DND-41 (cell line): ENCODE measurements around the gene PI16.

Experiments used
- ATAC-seq: fragments of 200-7000 bp; cut with Tn5 transposase; 3 replicates; pipeline ENCODE4 v1.9.1; 2021; ENCODE audit warnings: low read depth; ENCODE audit not compliant: insufficient read depth
- DNase-seq: peaks from one replicate; pipeline ENCODE4 v3.0.0-alpha.2; 2020
- H2AFZ ChIP-seq: 2 replicates; pipeline ENCODE4 v1.6.0; 2012; ENCODE audit warnings: low read depth, low read length
- H3K27ac ChIP-seq: 2 replicates; pipeline ENCODE4 v1.5.1; 2012; ENCODE audit warnings: low read length, inconsistent platforms
- H3K27me3 ChIP-seq: fragments of 200-600 bp; sonication (generic); 2 replicates; pipeline ENCODE4 v1.6.0; 2012; ENCODE audit warnings: low read length, mild to moderate bottlenecking, inconsistent platforms; ENCODE audit not compliant: insufficient read depth, poor library complexity
- H3K36me3 ChIP-seq: 2 replicates; pipeline ENCODE4 v1.5.1; 2012; ENCODE audit warnings: low read length, inconsistent platforms; ENCODE audit not compliant: insufficient read depth
- H3K4me1 ChIP-seq: 2 replicates; pipeline ENCODE4 v1.5.1; 2012; ENCODE audit warnings: mild to moderate bottlenecking, low read length; ENCODE audit not compliant: insufficient read depth
- H3K4me2 ChIP-seq: 2 replicates; pipeline ENCODE4 v1.6.0; 2012; ENCODE audit warnings: mild to moderate bottlenecking, moderate library complexity, low read length, inconsistent platforms; ENCODE audit not compliant: insufficient read depth
- H3K4me3 ChIP-seq, 2 experiments: fragments of 200-600 bp in 1 of 2; shearing (Covaris generic) in 1 of 2; 2 replicates each; pipeline ENCODE4 v1.5.1; 2012 to 2016; ENCODE audit warnings: inconsistent platforms in 2 of 2, low read length in 2 of 2, mild to moderate bottlenecking in 2 of 2, low read depth in 1 of 2, moderate library complexity in 1 of 2
- H3K79me2 ChIP-seq: 2 replicates; pipeline ENCODE4 v1.6.0; 2012; ENCODE audit warnings: low read length, inconsistent platforms; ENCODE audit not compliant: insufficient read depth
- H3K9ac ChIP-seq: 2 replicates; pipeline ENCODE4 v1.6.0; 2012; ENCODE audit warnings: low read depth, mild to moderate bottlenecking, inconsistent platforms, low read length, moderate library complexity
- H3K9me3 ChIP-seq: 2 replicates; pipeline ENCODE4 v1.5.1; 2012; ENCODE audit warnings: low read length, moderate library complexity, mild to moderate bottlenecking, inconsistent platforms; ENCODE audit not compliant: insufficient read depth, severe bottlenecking
- H4K20me1 ChIP-seq: 2 replicates; pipeline ENCODE4 v1.6.0; 2012; ENCODE audit warnings: low read length; ENCODE audit not compliant: insufficient read depth
- EZH2 ChIP-seq: IDR thresholded peaks from 3 replicates; pipeline ENCODE4 v1.6.1; 2012; ENCODE audit warnings: borderline replicate concordance, low read depth, mild to moderate bottlenecking, moderate library complexity, low read length, inconsistent platforms; ENCODE audit not compliant: severe bottlenecking
- TF ChIP-seq, protein P1 (sequence below): IDR thresholded peaks from 2 replicates; pipeline ENCODE4 v1.5.1; 2012; ENCODE audit warnings: borderline replicate concordance, low read length, moderate library complexity, mild to moderate bottlenecking; ENCODE audit not compliant: poor library complexity, severe bottlenecking; ENCODE audit errors: extremely low read depth

The PI16 gene

DNA sequence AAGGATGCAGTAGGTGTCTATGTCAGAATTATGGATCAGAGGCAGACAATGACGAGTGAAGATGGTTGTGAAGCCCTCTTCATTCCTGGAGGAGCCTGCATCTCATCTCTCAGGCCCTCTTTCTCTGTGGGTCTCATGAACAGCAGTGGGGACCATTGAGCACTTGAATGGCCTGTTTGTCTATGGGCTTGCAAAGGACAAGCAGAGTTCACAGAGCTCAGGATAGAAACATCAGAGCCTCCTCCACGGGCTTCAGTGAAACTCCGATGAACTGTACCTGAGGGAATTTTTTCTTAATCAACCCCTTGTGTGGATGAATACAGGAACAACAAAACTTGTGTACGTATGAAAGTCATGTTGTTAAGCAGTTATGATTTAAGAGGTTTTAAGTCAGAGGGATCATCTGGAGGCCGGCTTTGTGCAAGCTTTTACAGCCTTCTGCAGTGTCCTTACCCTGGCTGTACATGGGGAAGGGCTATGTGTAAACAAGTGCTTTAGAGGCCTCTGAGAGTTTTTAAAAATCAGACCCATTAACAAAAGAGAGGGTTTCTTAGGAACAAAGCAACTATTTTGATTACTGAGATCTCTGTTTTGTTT lies 29.7 kb upstream of the PI16 start:
- no peaks in the 10 kb centered on the region for H3K27me3 ChIP-seq
- H2AFZ ChIP-seq = no peak overlapping the region
- peaks cover 52% of the 10 kb centered on the region for H3K36me3 ChIP-seq
- no peaks in the 10 kb centered on the region for H3K79me2 ChIP-seq
- no peak overlapping the region for H3K27ac ChIP-seq
- H4K20me1 ChIP-seq = no peaks in the 10 kb centered on the region
- TF ChIP-seq, protein P1, sequence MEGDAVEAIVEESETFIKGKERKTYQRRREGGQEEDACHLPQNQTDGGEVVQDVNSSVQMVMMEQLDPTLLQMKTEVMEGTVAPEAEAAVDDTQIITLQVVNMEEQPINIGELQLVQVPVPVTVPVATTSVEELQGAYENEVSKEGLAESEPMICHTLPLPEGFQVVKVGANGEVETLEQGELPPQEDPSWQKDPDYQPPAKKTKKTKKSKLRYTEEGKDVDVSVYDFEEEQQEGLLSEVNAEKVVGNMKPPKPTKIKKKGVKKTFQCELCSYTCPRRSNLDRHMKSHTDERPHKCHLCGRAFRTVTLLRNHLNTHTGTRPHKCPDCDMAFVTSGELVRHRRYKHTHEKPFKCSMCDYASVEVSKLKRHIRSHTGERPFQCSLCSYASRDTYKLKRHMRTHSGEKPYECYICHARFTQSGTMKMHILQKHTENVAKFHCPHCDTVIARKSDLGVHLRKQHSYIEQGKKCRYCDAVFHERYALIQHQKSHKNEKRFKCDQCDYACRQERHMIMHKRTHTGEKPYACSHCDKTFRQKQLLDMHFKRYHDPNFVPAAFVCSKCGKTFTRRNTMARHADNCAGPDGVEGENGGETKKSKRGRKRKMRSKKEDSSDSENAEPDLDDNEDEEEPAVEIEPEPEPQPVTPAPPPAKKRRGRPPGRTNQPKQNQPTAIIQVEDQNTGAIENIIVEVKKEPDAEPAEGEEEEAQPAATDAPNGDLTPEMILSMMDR = no peak
- TF ChIP-seq EZH2 = no peak
- no peak overlapping the region for H3K4me2 ChIP-seq
- H3K4me1 ChIP-seq = no peaks in the 10 kb centered on the region
- H3K4me3 ChIP-seq = no peak overlapping the region
- H3K9ac ChIP-seq = no peak overlapping the region
- ATAC-seq (no peak), DNase-seq (no peak)
- no peaks in the 10 kb centered on the region for H3K9me3 ChIP-seq

- no peaks in the 10 kb centered on the region for H3K9me3 ChIP-seq
- H3K4me3 ChIP-seq = no peak overlapping the region
- TF ChIP-seq, protein P1 = no peak
- no peak for TF ChIP-seq EZH2
- H2AFZ ChIP-seq = no peak overlapping the region
- H3K79me2 ChIP-seq = no peaks in the 10 kb centered on the region
- H3K36me3 ChIP-seq = peaks cover 43% of the 10 kb centered on the region
- no peaks in the 10 kb centered on the region for H3K4me1 ChIP-seq
- ATAC-seq (no peak), DNase-seq (no peak)
- no peaks in the 10 kb centered on the region for H4K20me1 ChIP-seq
- no peak overlapping the region for H3K9ac ChIP-seq
- no peaks in the 10 kb centered on the region for H3K27me3 ChIP-seq
- H3K4me2 ChIP-seq = no peak overlapping the region
- H3K27ac ChIP-seq = no peak overlapping the region
Measured at GRCh38 chr6:36925809-36926208, 28.7 kb upstream of the PI16 start.

DNA sequence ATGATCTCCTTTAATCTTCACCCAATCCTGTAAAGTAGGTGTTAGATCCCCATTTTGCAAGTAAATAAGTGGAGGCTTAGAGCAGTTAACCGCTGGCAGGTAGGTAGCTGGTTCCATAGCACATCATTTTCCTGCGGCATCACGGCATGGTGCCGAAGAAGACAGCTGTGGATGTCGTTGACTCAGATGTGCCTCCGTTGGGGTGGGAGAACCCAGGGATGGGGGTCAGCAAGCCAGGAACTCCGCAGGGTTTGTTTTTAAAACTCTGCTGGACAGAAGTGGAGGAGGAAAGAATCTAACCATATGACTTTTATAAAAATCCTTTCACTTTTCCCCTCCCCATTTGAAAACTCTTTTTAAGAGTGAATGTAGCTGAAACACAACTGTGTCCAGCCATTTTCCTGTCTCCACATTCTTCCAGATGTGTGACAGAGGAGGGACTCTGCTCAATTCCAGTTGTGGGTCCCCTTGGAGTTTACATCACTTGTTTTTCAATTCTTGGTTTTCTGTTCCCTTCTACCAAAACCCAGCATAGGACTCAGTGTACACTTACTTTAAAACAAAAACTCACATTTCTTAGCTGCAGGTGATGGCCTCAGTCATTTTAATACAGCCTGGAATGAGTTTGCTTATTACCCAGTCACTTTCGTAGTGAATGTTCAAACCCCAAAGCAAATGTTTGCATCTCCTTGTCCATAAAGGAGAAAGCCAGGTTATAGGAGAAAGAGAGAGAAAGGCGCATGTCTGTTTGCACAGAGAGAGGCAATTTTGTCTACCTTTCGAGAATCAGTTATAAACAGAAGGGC lies 27.6 kb upstream of the PI16 start:
- Histone ChIP-seq H3K4me3 (no peak overlapping the region), H3K4me1 (no peaks in the 10 kb centered on the region), H3K9ac (no peak overlapping the region)

More for the DNA sequence above, 27.6 kb upstream of the PI16 start:
- Histone ChIP-seq H2AFZ (no peak overlapping the region), H4K20me1 (no peaks in the 10 kb centered on the region), H3K79me2 (no peaks in the 10 kb centered on the region), H3K9me3 (no peaks in the 10 kb centered on the region), H3K36me3 (peaks cover 35% of the 10 kb centered on the region), H3K4me2 (no peak overlapping the region), H3K27ac (no peak overlapping the region), H3K27me3 (no peaks in the 10 kb centered on the region)
- DNase-seq (no peak), ATAC-seq (no peak)
- TF ChIP-seq, protein P1 = no peak
- TF ChIP-seq EZH2 = no peak
